Activated T-cell treated with anti-CD3 and anti-CD28 coated beads for 48 hours (primary cell): ENCODE measurements around the gene SLC2A4RG.
"Not testable (repeated sequence)": the region's sequence is repeated elsewhere in the genome, so short reads cannot be mapped to it uniquely, and the experiment has no call there.

Experiments used
- DNase-seq: peaks from one replicate; pipeline ENCODE4 v3.0.0-alpha.2; 2020; ENCODE audit warnings: low read depth

SLC2A4RG gene

GRCh38 chr20:63714858-63715257, 24.7 kb upstream of the SLC2A4RG start:
- DNase-seq: no peak

GRCh38 chr20:63718996-63719395, 20.6 kb upstream of the SLC2A4RG start:
- DNase-seq: no peak

GRCh38 chr20:63722967-63723622, 16.5 kb upstream of the SLC2A4RG start:
- not testable (repeated sequence) for DNase-seq

- DNase-seq: not testable (repeated sequence)
Observed at GRCh38 chr20:63730189-63730733, 9.3 kb upstream of the SLC2A4RG start.

- DNase-seq: no peak
Observed at GRCh38 chr20:63731410-63731809, 8.2 kb upstream of the SLC2A4RG start.

GRCh38 chr20:63732118-63733095, 7.2 kb upstream of the SLC2A4RG start:
- DNase-seq: no peak

GRCh38 chr20:63733117-63733516, 6.5 kb upstream of the SLC2A4RG start:
- no peak for DNase-seq

DNA sequence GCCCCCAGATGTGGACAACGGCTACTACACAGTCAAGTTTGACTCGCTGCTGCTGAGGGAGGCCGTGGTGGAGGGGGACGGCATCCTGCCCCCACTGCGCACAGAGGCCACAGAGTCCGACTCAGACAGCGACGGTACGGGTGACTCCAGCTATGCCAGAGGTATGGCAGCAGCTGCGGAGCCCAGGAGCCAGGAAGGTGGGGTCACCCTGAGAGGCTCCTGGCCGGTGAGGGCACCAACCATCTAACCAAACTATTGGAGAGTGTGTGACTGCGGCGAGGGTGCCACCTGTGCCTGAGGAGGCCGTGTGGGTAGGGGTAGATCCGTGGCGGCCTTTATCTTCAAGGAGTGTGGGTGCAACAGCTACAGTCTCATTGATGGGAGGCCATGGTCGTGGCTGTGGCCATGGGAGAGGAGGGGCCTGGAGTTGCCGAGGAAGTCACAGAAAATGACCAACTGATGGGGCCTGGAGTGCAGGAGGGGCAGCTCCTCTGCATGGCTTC, 5.9 kb upstream of the SLC2A4RG start:
- DNase-seq: no peak

GRCh38 chr20:63734111-63734945, 5.2 kb upstream of the SLC2A4RG start:
- DNase-seq: no peak

DNA sequence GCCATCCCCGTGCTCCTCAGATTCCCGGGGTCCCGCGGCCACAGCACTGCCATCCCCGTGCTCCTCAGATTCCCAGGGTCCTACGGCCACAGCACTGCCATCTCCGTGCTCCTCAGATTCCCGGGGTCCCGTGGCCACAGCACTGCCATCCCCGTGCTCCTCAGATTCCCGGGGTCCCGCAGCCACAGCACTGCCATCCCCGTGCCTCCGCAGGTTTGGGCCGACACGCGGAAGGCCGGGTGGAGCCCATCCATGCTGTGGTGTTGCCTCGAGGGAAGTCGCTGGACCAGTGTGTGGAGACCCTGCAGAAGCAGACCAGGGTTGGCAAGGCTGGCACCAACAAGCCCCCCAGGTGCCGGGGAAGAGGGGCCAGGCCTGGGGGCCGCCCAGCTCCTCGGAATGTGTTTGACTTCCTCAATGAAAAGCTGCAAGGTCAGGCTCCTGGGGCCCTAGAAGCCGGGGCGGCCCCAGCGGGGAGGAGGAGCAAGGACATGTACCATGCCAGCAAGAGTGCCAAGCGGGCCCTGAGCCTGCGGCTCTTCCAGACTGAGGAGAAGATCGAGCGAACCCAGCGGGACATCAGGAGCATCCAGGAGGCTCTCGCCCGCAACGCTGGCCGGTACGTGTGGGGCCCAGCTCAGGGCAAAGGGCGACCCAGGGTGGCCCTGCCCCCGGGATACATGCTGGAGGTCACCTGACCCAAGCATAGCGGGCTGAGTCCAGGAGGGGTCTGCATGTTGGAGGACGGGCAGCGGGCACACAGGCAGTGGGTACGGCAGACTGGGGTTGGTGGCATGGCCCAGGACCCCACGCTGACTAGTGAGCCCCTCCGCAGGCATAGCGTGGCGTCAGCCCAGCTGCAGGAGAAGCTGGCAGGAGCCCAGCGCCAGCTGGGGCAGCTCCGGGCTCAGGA, 4.4 kb upstream of the SLC2A4RG start:
- no peak for DNase-seq

DNA sequence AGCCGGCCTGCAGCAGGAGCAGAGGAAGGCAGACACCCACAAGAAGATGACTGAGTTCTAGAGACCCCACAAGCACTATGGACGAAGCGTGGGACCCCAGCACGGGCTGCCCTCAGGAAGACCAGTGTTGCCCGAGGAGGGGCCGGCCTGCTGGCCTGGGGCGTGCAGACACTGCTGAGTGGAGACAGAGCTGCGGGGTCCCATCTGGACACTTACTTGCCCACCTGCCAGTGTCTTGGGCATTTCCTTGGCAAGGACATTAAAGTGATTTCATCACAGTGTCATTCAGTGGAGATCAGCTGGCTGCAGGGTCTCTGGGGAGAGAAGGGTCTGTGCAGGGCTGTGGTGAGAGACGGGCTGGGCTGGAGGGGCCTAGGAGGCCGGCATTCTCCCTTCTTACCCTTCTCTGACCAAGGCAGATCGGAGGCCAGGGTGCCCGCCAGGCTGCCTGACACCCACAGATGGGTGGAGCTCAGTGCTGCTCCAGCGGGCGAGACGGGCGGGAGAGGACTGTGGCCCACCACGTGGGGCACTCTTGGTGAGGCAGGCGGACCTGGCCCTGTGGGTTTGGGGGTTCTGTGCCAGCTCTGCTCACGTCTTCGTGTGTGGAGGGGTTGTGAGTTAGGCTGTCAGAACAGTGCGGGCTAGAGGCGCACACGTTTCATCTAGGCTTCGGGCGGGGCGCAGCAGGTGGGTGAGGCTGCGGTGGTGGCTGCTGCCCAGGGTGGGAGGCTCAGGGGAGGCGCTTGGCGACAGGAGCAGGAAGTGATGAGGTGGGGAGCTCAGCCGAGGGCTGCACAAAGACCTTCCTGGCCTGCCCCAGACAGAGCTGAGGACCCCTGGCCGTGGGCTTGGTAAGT, 3.5 kb upstream of the SLC2A4RG start, which contains the start of gene LIME1:
Gene LIME1, plus strand, starts transcription at position 806 of the 860 bp plus-strand sequence. CDS start 886 bp downstream, outside the sequence.
- DNase-seq: peak; percentile 57

DNA sequence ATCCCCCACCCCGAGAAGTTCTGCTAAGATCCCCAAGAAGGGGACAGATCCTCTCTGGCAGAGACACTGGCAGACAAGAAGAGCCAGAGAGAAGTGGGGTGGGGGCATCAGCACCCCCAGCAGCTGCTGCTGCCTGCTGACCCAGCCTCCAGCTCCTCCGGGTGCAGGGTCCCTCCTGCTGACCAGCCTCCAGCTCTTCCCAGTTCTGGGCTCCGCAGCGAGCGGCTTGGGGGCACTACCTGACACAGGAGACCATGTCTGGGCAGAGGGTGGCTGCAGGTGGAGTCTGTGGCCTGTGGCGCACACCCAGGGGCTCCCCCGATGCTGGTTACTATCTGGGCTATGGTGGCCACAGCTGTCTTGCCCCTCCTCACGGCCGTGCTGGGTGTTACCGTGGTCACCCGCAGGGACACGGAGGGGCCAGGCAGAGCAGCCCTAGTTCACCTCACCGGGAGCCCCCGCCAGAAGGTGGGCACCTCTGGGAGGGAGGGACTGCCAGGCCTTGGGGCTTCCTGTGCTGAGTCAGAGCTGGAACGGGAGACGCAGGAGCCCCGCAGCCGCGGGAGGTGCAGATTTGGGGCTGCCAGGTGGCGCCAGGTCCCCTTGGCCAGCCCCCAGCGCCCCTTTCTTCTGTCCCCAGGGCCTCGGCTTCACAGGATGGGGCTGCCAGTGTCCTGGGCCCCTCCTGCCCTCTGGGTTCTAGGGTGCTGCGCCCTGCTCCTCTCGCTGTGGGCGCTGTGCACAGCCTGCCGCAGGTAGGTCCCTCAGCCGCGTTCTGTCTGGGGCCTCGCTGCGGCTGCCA, 2.5 kb upstream of the SLC2A4RG start:
- peak; percentile 34 for DNase-seq

DNA sequence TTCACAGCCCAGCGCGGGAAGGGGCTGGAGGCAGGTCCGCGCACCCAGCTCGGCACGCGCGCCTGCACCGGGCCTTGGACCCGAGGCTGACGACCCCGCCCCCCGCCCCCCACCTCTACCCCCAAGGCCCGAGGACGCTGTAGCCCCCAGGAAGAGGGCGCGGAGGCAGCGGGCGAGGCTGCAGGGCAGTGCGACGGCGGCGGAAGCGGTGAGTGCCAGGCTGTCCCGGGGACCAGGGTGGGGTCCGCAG, 2.0 kb upstream of the SLC2A4RG start:
- no peak for DNase-seq

- no peak for DNase-seq
Observed at GRCh38 chr20:63737945-63738686, 1.5 kb upstream of the SLC2A4RG start.

GRCh38 chr20:63738687-63739129, 868 bp upstream of the SLC2A4RG start:
- peak; percentile 33 for DNase-seq

DNA sequence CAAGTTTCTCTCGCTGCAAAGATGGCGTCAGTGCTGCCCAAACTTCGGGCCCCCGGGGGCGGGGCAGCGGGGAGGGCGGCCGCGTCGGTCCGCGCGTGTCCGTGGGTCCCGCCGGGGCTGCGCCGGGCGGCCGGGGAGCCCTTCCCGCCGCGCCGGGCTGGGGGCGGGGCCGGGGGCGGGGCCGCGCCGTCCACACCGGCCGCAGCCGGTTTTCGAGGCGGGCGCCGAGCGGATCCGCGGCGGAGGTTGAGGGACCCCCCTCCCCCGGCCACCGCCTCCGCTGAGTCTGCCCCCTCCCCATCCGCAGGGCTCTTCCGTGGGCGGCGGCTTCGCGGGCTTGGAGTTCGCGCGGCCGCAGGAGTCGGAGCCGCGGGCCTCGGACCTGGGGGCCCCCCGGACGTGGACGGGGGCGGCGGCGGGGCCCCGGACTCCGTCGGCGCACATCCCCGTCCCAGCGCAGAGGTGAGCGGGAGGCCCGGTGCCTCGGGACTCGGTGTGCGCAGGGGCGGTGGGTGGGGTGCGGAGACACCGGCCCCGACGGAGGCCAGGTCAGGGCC, 572 bp downstream of the SLC2A4RG start:
- DNase-seq: peak; percentile 31

- DNase-seq: no peak
Observed at GRCh38 chr20:63740627-63741353, 1.2 kb downstream of the SLC2A4RG start.
